ENCODE measurements around the gene ARMC9.

Gene ARMC9

DNA sequence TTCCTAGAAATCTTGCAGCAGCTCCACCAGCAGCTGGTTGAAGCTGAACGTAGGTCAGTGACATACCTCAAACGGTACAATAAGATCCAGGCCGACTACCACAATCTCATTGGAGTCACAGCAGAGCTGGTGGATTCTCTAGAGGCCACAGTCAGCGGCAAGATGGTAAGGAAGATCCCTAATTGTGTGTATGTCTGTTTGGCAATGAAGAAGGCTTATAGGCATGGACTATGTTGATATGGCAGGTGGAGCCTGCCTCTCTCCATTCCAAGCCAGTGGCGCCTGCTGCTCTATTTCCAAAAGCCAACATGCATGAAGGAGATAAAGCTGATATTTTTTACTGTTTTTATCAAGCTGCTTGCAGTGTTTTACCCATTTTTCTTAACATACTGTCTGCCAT, 36.8 kb downstream of the ARMC9 start:
- DNase-seq (ENCODE audit: low spot score): no peak
- H3K27ac ChIP-seq (replicated peaks; ENCODE audit: low read length): no peak overlapping the region

DNA sequence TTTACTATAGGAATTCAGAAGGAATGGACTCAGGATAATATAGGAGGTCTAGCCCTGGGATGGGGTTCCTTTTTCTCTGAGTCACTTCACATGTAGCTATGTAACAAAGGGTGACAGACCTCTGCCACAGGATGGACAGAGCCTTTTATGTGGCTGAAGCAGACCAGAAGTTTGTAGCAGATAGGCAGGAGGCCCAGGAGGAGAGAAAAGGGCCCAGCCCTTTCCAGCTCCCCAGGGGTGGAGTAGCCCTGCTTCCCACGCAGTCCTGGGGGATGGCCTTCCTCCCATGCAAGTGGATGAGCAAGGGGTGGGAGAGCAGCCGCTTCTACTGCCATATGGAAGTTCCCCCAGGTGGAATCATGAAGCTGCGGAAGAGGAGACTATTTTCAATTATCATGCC, 40.3 kb downstream of the ARMC9 start:
- Histone ChIP-seq H3K9me3 (replicated peaks in 1 of 2; ENCODE audit: control insufficient read depth in 2 of 2, insufficient read depth in 1 of 2, low read depth in 1 of 2, low read length in 2 of 2) (no peaks in the 10 kb centered on the region), H3K79me1 (ENCODE audit: low read depth, low read length) (no peaks in the 10 kb centered on the region)

More for the DNA sequence above, 36.8 kb downstream of the ARMC9 start:
- Histone ChIP-seq H3K27me3 (ENCODE audit: control insufficient read depth in 3 of 3, insufficient read depth in 3 of 3, low read depth in 1 of 3, low read length in 3 of 3) (no peaks in the 10 kb centered on the region), H2BK12ac (ENCODE audit: low read length) (no peak overlapping the region), H2AK5ac (ENCODE audit: low read depth, low read length) (no peak overlapping the region), H3K18ac (ENCODE audit: low read length) (no peak overlapping the region), H3K9me3 (replicated peaks in 1 of 2; ENCODE audit: control insufficient read depth in 2 of 2, insufficient read depth in 1 of 2, low read depth in 1 of 2, low read length in 2 of 2) (no peaks in the 10 kb centered on the region), H2BK120ac (ENCODE audit: low read depth, low read length) (no peak overlapping the region), H3K79me1 (ENCODE audit: low read depth, low read length) (no peaks in the 10 kb centered on the region), H4K8ac (ENCODE audit: low read depth, low read length) (no peak overlapping the region), H3K9ac (ENCODE audit: low read depth, low read length, poor library complexity) (no peak overlapping the region), H3K14ac (ENCODE audit: low read length) (no peak overlapping the region), H3K23ac (ENCODE audit: low read depth, low read length, poor library complexity) (no peak overlapping the region), H2AFZ (ENCODE audit: low read length) (no peak overlapping the region), H3K4ac (ENCODE audit: low read length) (no peak overlapping the region), H3K4me3 (ENCODE audit: low read length in 2 of 2) (no peak overlapping the region), H2BK15ac (ENCODE audit: low read length) (no peak overlapping the region), H3K4me2 (ENCODE audit: insufficient read depth, low read length, poor library complexity, severe bottlenecking) (no peak overlapping the region), H3K4me1 (ENCODE audit: control insufficient read depth in 2 of 2, insufficient read depth in 1 of 2, low read depth in 1 of 2, low read length in 2 of 2) (no peaks in the 10 kb centered on the region), H4K91ac (ENCODE audit: low read depth, low read length, poor library complexity) (no peak overlapping the region), H3K36me3 (replicated peaks in 1 of 2; ENCODE audit: control insufficient read depth in 2 of 2, insufficient read depth in 2 of 2, low read length in 2 of 2) (peaks cover 11 to 56% of the 10 kb centered on the region in 2 donors), H2BK5ac (ENCODE audit: low read length) (no peak overlapping the region)
- WGBS, 2 donors (ENCODE audit: extremely low coverage in 2 of 2, insufficient read length in 2 of 2, insufficient replicate concordance in 1 of 2): no CpG with 5 or more reads among the region's 5 CpGs

GRCh38 chr2:231239751-231240150, 41.3 kb downstream of the ARMC9 start:
- H3K79me1 ChIP-seq (ENCODE audit: low read depth, low read length): no peaks in the 10 kb centered on the region
- no peak overlapping the region for H2BK120ac ChIP-seq (ENCODE audit: low read depth, low read length)
- no peak overlapping the region for H4K91ac ChIP-seq (ENCODE audit: low read depth, low read length, poor library complexity)
- no peak for DNase-seq (ENCODE audit: low spot score)
- no peak overlapping the region for H3K14ac ChIP-seq (ENCODE audit: low read length)
- H2AK5ac ChIP-seq (ENCODE audit: low read depth, low read length): no peak overlapping the region
- H3K4me3 ChIP-seq (ENCODE audit: low read length in 2 of 2): no peak overlapping the region
- no peaks in the 10 kb centered on the region for H3K27me3 ChIP-seq (ENCODE audit: control insufficient read depth in 3 of 3, insufficient read depth in 3 of 3, low read depth in 1 of 3, low read length in 3 of 3)
- no peak overlapping the region for H3K27ac ChIP-seq (replicated peaks; ENCODE audit: low read length)
- H3K4ac ChIP-seq (ENCODE audit: low read length): no peak overlapping the region
- no CpG with 5 or more reads among the region's 10 CpGs for WGBS, 2 donors (ENCODE audit: extremely low coverage in 2 of 2, insufficient read length in 2 of 2, insufficient replicate concordance in 1 of 2)
- H3K36me3 ChIP-seq (replicated peaks in 1 of 2; ENCODE audit: control insufficient read depth in 2 of 2, insufficient read depth in 2 of 2, low read length in 2 of 2): peaks cover 18 to 76% of the 10 kb centered on the region in 2 donors
- no peaks in the 10 kb centered on the region for H3K9me3 ChIP-seq (replicated peaks in 1 of 2; ENCODE audit: control insufficient read depth in 2 of 2, insufficient read depth in 1 of 2, low read depth in 1 of 2, low read length in 2 of 2)
- no peak overlapping the region for H3K18ac ChIP-seq (ENCODE audit: low read length)
- no peak overlapping the region for H2BK12ac ChIP-seq (ENCODE audit: low read length)
- no peak overlapping the region for H3K4me2 ChIP-seq (ENCODE audit: insufficient read depth, low read length, poor library complexity, severe bottlenecking)
- no peak overlapping the region for H4K8ac ChIP-seq (ENCODE audit: low read depth, low read length)
- H2AFZ ChIP-seq (ENCODE audit: low read length): no peak overlapping the region
- H3K23ac ChIP-seq (ENCODE audit: low read depth, low read length, poor library complexity): no peak overlapping the region
- H2BK15ac ChIP-seq (ENCODE audit: low read length): no peak overlapping the region
- H3K4me1 ChIP-seq (ENCODE audit: control insufficient read depth in 2 of 2, insufficient read depth in 1 of 2, low read depth in 1 of 2, low read length in 2 of 2): no peaks in the 10 kb centered on the region
- no peak overlapping the region for H2BK5ac ChIP-seq (ENCODE audit: low read length)
- H3K9ac ChIP-seq (ENCODE audit: low read depth, low read length, poor library complexity): no peak overlapping the region

More for the DNA sequence above, 40.3 kb downstream of the ARMC9 start:
- peaks cover 16 to 77% of the 10 kb centered on the region in 2 donors for H3K36me3 ChIP-seq (replicated peaks in 1 of 2; ENCODE audit: control insufficient read depth in 2 of 2, insufficient read depth in 2 of 2, low read length in 2 of 2)
- H3K27me3 ChIP-seq (ENCODE audit: control insufficient read depth in 3 of 3, insufficient read depth in 3 of 3, low read depth in 1 of 3, low read length in 3 of 3): no peaks in the 10 kb centered on the region
- no peak for DNase-seq (ENCODE audit: low spot score)
- no peak overlapping the region for H3K4ac ChIP-seq (ENCODE audit: low read length)
- H2BK15ac ChIP-seq (ENCODE audit: low read length): no peak overlapping the region
- no peak overlapping the region for H3K4me3 ChIP-seq (ENCODE audit: low read length in 2 of 2)
- no peak overlapping the region for H3K4me2 ChIP-seq (ENCODE audit: insufficient read depth, low read length, poor library complexity, severe bottlenecking)
- H2BK120ac ChIP-seq (ENCODE audit: low read depth, low read length): no peak overlapping the region
- H2AK5ac ChIP-seq (ENCODE audit: low read depth, low read length): no peak overlapping the region
- H3K9ac ChIP-seq (ENCODE audit: low read depth, low read length, poor library complexity): no peak overlapping the region
- H3K4me1 ChIP-seq (ENCODE audit: control insufficient read depth in 2 of 2, insufficient read depth in 1 of 2, low read depth in 1 of 2, low read length in 2 of 2): no peaks in the 10 kb centered on the region
- no peak overlapping the region for H4K91ac ChIP-seq (ENCODE audit: low read depth, low read length, poor library complexity)
- no peak overlapping the region for H2BK12ac ChIP-seq (ENCODE audit: low read length)
- H3K18ac ChIP-seq (ENCODE audit: low read length): no peak overlapping the region
- H3K23ac ChIP-seq (ENCODE audit: low read depth, low read length, poor library complexity): no peak overlapping the region
- no peak overlapping the region for H3K27ac ChIP-seq (replicated peaks; ENCODE audit: low read length)
- WGBS, 2 donors (ENCODE audit: extremely low coverage in 2 of 2, insufficient read length in 2 of 2, insufficient replicate concordance in 1 of 2): no CpG with 5 or more reads among the region's 3 CpGs
- H3K14ac ChIP-seq (ENCODE audit: low read length): no peak overlapping the region
- H2BK5ac ChIP-seq (ENCODE audit: low read length): no peak overlapping the region
- no peak overlapping the region for H4K8ac ChIP-seq (ENCODE audit: low read depth, low read length)
- H2AFZ ChIP-seq (ENCODE audit: low read length): no peak overlapping the region

DNA sequence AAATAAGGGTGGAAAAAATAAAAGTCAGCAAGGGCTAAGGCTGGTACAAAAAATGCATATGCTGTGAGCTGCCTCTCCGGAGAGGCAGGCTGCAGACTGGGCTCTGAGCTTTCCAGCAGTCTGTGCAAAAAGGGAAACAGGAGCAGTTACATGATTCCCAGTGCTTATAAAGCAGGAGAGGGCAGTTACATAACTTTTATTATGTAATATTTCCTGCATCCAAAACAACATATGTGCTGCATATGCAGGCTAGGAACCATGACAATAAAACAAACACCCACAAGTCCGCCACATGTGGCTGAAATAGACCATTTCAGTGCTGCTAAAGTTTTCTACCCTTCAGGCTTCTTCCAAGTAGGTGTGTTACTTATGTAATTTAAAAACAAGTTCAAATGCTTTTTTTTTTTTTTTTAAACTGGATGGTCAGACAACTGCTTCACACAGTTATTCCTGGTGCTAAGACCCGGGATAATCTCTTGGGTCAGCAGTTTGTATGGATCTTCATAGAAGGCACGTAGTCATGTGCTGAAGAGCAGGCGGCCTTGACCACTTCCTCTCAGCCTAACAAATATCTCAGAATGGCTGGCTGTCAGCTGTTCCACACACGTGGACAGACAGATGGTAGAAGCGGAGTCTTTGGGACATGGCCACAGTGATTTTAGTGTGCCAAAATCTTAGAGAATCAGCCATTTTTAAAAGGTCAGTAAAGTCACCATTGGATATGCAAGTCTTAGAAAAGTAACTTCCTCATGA, 43.5 kb downstream of the ARMC9 start:
- Histone ChIP-seq H3K27me3 (ENCODE audit: control insufficient read depth in 3 of 3, insufficient read depth in 3 of 3, low read depth in 1 of 3, low read length in 3 of 3) (no peaks in the 10 kb centered on the region), H3K27ac (replicated peaks; ENCODE audit: low read length) (no peak overlapping the region), H3K14ac (ENCODE audit: low read length) (no peak overlapping the region), H2BK5ac (ENCODE audit: low read length) (no peak overlapping the region), H3K4me1 (ENCODE audit: control insufficient read depth in 2 of 2, insufficient read depth in 1 of 2, low read depth in 1 of 2, low read length in 2 of 2) (no peaks in the 10 kb centered on the region), H3K4ac (ENCODE audit: low read length) (no peak overlapping the region), H3K4me3 (ENCODE audit: low read length in 2 of 2) (no peak overlapping the region), H3K18ac (ENCODE audit: low read length) (no peak overlapping the region), H3K23ac (ENCODE audit: low read depth, low read length, poor library complexity) (no peak overlapping the region), H2AK5ac (ENCODE audit: low read depth, low read length) (no peak overlapping the region), H3K36me3 (replicated peaks in 1 of 2; ENCODE audit: control insufficient read depth in 2 of 2, insufficient read depth in 2 of 2, low read length in 2 of 2) (peaks cover 20 to 79% of the 10 kb centered on the region in 2 donors), H4K8ac (ENCODE audit: low read depth, low read length) (no peak overlapping the region), H2AFZ (ENCODE audit: low read length) (no peak overlapping the region), H3K79me1 (ENCODE audit: low read depth, low read length) (no peaks in the 10 kb centered on the region), H2BK15ac (ENCODE audit: low read length) (no peak overlapping the region), H2BK12ac (ENCODE audit: low read length) (no peak overlapping the region), H3K4me2 (ENCODE audit: insufficient read depth, low read length, poor library complexity, severe bottlenecking) (no peak overlapping the region), H2BK120ac (ENCODE audit: low read depth, low read length) (no peak overlapping the region), H4K91ac (ENCODE audit: low read depth, low read length, poor library complexity) (no peak overlapping the region), H3K9ac (ENCODE audit: low read depth, low read length, poor library complexity) (no peak overlapping the region), H3K9me3 (replicated peaks in 1 of 2; ENCODE audit: control insufficient read depth in 2 of 2, insufficient read depth in 1 of 2, low read depth in 1 of 2, low read length in 2 of 2) (no peaks in the 10 kb centered on the region)
- no peak for DNase-seq (ENCODE audit: low spot score)
- WGBS, 2 donors (ENCODE audit: extremely low coverage in 2 of 2, insufficient read length in 2 of 2, insufficient replicate concordance in 1 of 2): no CpG with 5 or more reads among the region's 7 CpGs
